Measurements from ENCODE around the gene AEBP1. TPM values are rescaled to one million over a fixed set of nuclear protein-coding genes. Genes with fewer than 3 reads are reported as not detected.

AEBP1 gene
- total and polyA plus RNA-seq, 9 of the 15 experiments (the other 6 are each of a cell fraction or from before 2014, with no cell fraction given), result 0.03 to 0.78 (median 0.30) TPM; not detected in 2

GRCh38 chr7:44145969-44146911 lies 42.1 kb downstream of the AEBP1 start (continued):
- TF ChIP-seq ZBTB34 (CRISPR knock-in tag; IDR thresholded peaks at IDR 0.05) (no peak), FOXP4 (CRISPR knock-in tag; IDR thresholded peaks at IDR 0.05; ENCODE audit: borderline replicate concordance) (peak; percentile 69; the same call in 1 of the 2 replicates), ZNF445 (CRISPR knock-in tag; IDR thresholded peaks at IDR 0.05; ENCODE audit: low read depth) (no peak), SP1 (CRISPR knock-in tag; IDR thresholded peaks at IDR 0.05) (0 out of 2 replicates have a peak, but pooled peaks have one; percentile 40), HDAC2 (IDR thresholded peaks at IDR 0.05) (0 out of 2 replicates have a peak, but pooled peaks have one; percentile 14), E2F6 (IDR thresholded peaks at IDR 0.05; ENCODE audit: borderline replicate concordance in 1 of 2, extremely low read depth in 1 of 2, insufficient read depth in 1 of 2, insufficient read length in 1 of 2, low read depth in 1 of 2, low read length in 1 of 2, poor library complexity in 1 of 2, severe bottlenecking in 1 of 2) (peak; percentile 42 to 75), RERE (CRISPR knock-in tag; IDR thresholded peaks at IDR 0.05; ENCODE audit: borderline replicate concordance) (no peak), ZNF77 (CRISPR knock-in tag; IDR thresholded peaks at IDR 0.05) (no peak), SMARCA4 (IDR thresholded peaks at IDR 0.05) (no peak), STAG1 (CRISPR knock-in tag; IDR thresholded peaks at IDR 0.05; ENCODE audit: borderline replicate concordance) (no peak), FOXA1 (IDR thresholded peaks at IDR 0.05; ENCODE audit: borderline replicate concordance) (no peak), PYGO2 (tag; IDR thresholded peaks at IDR 0.05) (no peak), HMGN3 (IDR thresholded peaks at IDR 0.05; ENCODE audit: borderline replicate concordance, extremely low read depth, insufficient read length, low read depth, low read length) (peak; percentile 17), HNRNPUL1 (IDR thresholded peaks at IDR 0.05; ENCODE audit: low read length) (no peak), SMAD4 (CRISPR knock-in tag; conservative IDR thresholded peaks at IDR 0.05) (peak; percentile 55)
